Vagina (tissue), 2 donors: ENCODE measurements around the gene TCAIM.

Experiments used
- POLR2A ChIP-seq, 2 donors: fragments of 450-650 bp; IDR thresholded peaks; one replicate each; pipeline ENCODE4 v1.6.1; 2017; ENCODE audit warnings: antibody characterized with exemption in 2 of 2, mild to moderate bottlenecking in 2 of 2, moderate library complexity in 2 of 2
- TF ChIP-seq, protein P1 (sequence below), 3 experiments: fragments of 450-650 bp in 2 of 3; fragments of 200-600 bp in 1 of 3; sonication (generic) in 1 of 3; IDR thresholded peaks; one replicate each; pipeline ENCODE4 v1.5.1; 2017 to 2019; ENCODE audit warnings: antibody characterized with exemption in 3 of 3, mild to moderate bottlenecking in 2 of 3, moderate library complexity in 2 of 3

DNA sequence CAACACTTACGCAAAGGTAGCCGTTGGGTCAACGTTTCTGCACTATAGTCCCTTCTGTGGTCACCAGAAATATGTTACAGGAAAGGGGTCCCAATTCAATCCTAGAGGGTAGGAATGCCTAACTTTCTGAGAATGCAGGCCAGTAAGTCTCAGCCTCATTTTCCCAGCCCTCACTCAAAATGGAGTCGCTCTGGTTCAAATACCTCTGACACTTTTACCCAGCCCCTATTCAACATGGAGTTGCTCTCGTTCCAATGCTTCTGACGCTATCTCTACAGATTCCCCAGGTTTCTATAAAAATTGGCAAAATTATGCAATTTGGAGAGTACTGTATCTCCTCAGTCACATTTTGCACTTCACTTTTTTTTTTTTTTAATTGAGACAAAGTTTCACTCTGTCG, 99.2 kb downstream of the TCAIM start:
- TF ChIP-seq, protein P1, sequence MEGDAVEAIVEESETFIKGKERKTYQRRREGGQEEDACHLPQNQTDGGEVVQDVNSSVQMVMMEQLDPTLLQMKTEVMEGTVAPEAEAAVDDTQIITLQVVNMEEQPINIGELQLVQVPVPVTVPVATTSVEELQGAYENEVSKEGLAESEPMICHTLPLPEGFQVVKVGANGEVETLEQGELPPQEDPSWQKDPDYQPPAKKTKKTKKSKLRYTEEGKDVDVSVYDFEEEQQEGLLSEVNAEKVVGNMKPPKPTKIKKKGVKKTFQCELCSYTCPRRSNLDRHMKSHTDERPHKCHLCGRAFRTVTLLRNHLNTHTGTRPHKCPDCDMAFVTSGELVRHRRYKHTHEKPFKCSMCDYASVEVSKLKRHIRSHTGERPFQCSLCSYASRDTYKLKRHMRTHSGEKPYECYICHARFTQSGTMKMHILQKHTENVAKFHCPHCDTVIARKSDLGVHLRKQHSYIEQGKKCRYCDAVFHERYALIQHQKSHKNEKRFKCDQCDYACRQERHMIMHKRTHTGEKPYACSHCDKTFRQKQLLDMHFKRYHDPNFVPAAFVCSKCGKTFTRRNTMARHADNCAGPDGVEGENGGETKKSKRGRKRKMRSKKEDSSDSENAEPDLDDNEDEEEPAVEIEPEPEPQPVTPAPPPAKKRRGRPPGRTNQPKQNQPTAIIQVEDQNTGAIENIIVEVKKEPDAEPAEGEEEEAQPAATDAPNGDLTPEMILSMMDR (IDR thresholded peaks at IDR 0.05): no peak
- no peak for TF ChIP-seq POLR2A (IDR thresholded peaks at IDR 0.05)
